GM12878 (cell line): ENCODE results near the gene ENDOV. TPM values are rescaled to one million over a fixed set of nuclear protein-coding genes. Genes with fewer than 3 reads are reported as not detected.

Experiments used
- ATAC-seq: fragments of 200-7000 bp; cut with Tn5 transposase; 3 replicates; pipeline ENCODE4 v1.9.1; 2020; ENCODE audit warnings: mild to moderate bottlenecking, moderate library complexity
- BruUV-seq: library from RNA; stranded (reverse); fragments of 400-500 nt; replicated peaks from 2 replicates; lab custom pipeline; 2021; lab: Mats Ljungman, UMichigan
- CTCF ChIA-PET: fragments of 300-600 bp; sonication (Branson Sonifier 250); formaldehyde crosslinking; extraction: SDS; loops from one replicate; lab custom pipeline; 2021; ENCODE audit warnings: inconsistent platforms; lab: Yijun Ruan, JAX
- POLR2A ChIA-PET: fragments of 350-600 bp; formaldehyde crosslinking; extraction: SDS; loops from one replicate; lab custom pipeline; 2021; ENCODE audit warnings: inconsistent platforms; lab: Charles Lee
- RAD21 ChIA-PET: fragments of 300-600 bp; sonication (Branson Sonifier 250); formaldehyde crosslinking; loops from one replicate; lab custom pipeline; 2023; ENCODE audit warnings: antibody characterized with exemption; ENCODE audit not compliant: unreplicated experiment; lab: Charles Lee
- SMC1A ChIA-PET: fragments of 300-600 bp; sonication (Branson Sonifier 250); formaldehyde crosslinking; loops from one replicate; lab custom pipeline; 2023; ENCODE audit not compliant: unreplicated experiment, uncharacterized antibody; lab: Charles Lee
- DNase-seq: peaks from one replicate; pipeline ENCODE4 v3.0.0-alpha.2; 2011; ENCODE audit warnings: low read depth, low spot score
- FAIRE-seq: peaks from 3 replicates; lab custom pipeline; 2011; peaks lifted over from hg19 to GRCh38; lab: Jason Lieb, UNC
- H2AFZ ChIP-seq: 2 replicates; pipeline ENCODE4 v1.6.0; 2011; ENCODE audit warnings: low read depth, low read length, control low read depth; ENCODE audit not compliant: control insufficient read depth
- H3K27ac ChIP-seq: 2 replicates; pipeline ENCODE4 v1.5.1; 2011; ENCODE audit warnings: control low read depth; ENCODE audit not compliant: control insufficient read depth, insufficient read depth
- H3K27me3 ChIP-seq, 2 experiments: replicated peaks in 1 of 2; 2 replicates each; pipeline versions ENCODE4 v1.6.0 to v1.6.1; 2011; ENCODE audit warnings: low read length in 1 of 2; ENCODE audit not compliant: control insufficient read depth in 2 of 2, insufficient read depth in 2 of 2
- H3K36me3 ChIP-seq, 2 experiments: 2 replicates each; pipeline ENCODE4 v1.5.1; 2011; ENCODE audit warnings: low read length in 1 of 2; ENCODE audit not compliant: control insufficient read depth in 2 of 2, insufficient read depth in 2 of 2
- H3K4me1 ChIP-seq: 2 replicates; pipeline ENCODE4 v1.6.1; 2011; ENCODE audit warnings: mild to moderate bottlenecking, low read length, moderate library complexity, mixed read lengths; ENCODE audit not compliant: control insufficient read depth, insufficient read depth
- H3K4me2 ChIP-seq: 2 replicates; pipeline ENCODE4 v1.6.0; 2011; ENCODE audit warnings: control low read depth; ENCODE audit not compliant: control insufficient read depth, insufficient read depth
- H3K4me3 ChIP-seq: fragments of 200-600 bp; sonication (generic); 2 replicates; pipeline ENCODE4 v1.5.1; 2016
- H3K79me2 ChIP-seq: 2 replicates; pipeline ENCODE4 v1.6.0; 2011; ENCODE audit warnings: low read length; ENCODE audit not compliant: control insufficient read depth, insufficient read depth
- H3K9ac ChIP-seq: 2 replicates; pipeline ENCODE4 v1.8.0; 2011; ENCODE audit warnings: low read length, control low read depth, mixed read lengths; ENCODE audit not compliant: control insufficient read depth, insufficient read depth
- H3K9me3 ChIP-seq: replicated peaks from 3 replicates; pipeline ENCODE4 v1.5.1; 2011; ENCODE audit warnings: mild to moderate bottlenecking, low read length; ENCODE audit not compliant: control insufficient read depth, insufficient read depth
- H4K20me1 ChIP-seq: 2 replicates; pipeline ENCODE4 v1.6.0; 2011; ENCODE audit not compliant: control insufficient read depth, insufficient read depth
- ATF3 ChIP-seq: IDR thresholded peaks from 2 replicates; pipeline ENCODE4 v1.6.1; 2011; ENCODE audit warnings: low read depth, mild to moderate bottlenecking, low read length, moderate library complexity, borderline replicate concordance; ENCODE audit errors: extremely low read depth
- DPF2 ChIP-seq: fragments of 450-650 bp; IDR thresholded peaks from 2 replicates; pipeline ENCODE4 v1.6.1; 2017; ENCODE audit warnings: mild to moderate bottlenecking
- ELK1 ChIP-seq: IDR thresholded peaks from 2 replicates; pipeline ENCODE4 v1.6.1; 2012; ENCODE audit warnings: low read depth, low read length, improper control_type of control experiment
- FOS ChIP-seq: IDR thresholded peaks from 3 replicates; pipeline ENCODE4 v1.6.1; 2011; ENCODE audit warnings: borderline replicate concordance; ENCODE audit not compliant: insufficient read length; ENCODE audit errors: extremely low read depth
- JUND ChIP-seq: IDR thresholded peaks from 2 replicates; pipeline ENCODE4 v1.6.1; 2012; ENCODE audit warnings: low read depth, mild to moderate bottlenecking, low read length, improper control_type of control experiment, moderate library complexity
- MXI1 ChIP-seq: fragments of 150-350 bp; IDR thresholded peaks from 2 replicates; pipeline ENCODE4 v1.6.1; 2011; ENCODE audit warnings: low read depth, mild to moderate bottlenecking, inconsistent platforms, low read length, improper control_type of control experiment
- RCOR1 ChIP-seq: conservative IDR thresholded peaks from 2 replicates; pipeline ENCODE4 v1.6.1; 2012; ENCODE audit warnings: low read depth, low read length, improper control_type of control experiment
- WGBS: methylation state at CpG from one replicate; pipeline ENCODE4 v1.1.6; 2016; ENCODE audit warnings: low lambda C conversion rate; ENCODE audit not compliant: insufficient replicate concordance, insufficient coverage; ENCODE audit errors: missing lambda C conversion rate; 5-methylcytosine and 5-hydroxymethylcytosine counted together
- in situ Hi-C: fragments of 300-500 bp; cut with MboI; formaldehyde crosslinking; loops from 9 replicates; pipeline ENCODE4 v1.14.3; 2018; ENCODE audit warnings: mixed read lengths
- intact Hi-C: fragments of 100-400 bp; cut with micrococcal nuclease; formaldehyde crosslinking; loops from one replicate; pipeline ENCODE4 v1.14.2; 2022; ENCODE audit not compliant: unreplicated experiment
- polyA plus RNA-seq, 11 experiments: library from polyadenylated mRNA; depleted of rRNA in 4 of 11; unstranded in 6 of 11; stranded (reverse) in 5 of 11; fragments of >200 nt; fragmentation: Nextera tagmentation in 4 of 11; fragmentation: Illumina TruSeq in 1 of 11; extraction: Ambion mirVana in 4 of 11; extraction: Trizol in 1 of 11; gene quantifications; 1 replicate in 1 of 11; 2 replicates in 10 of 11; pipeline versions ENCODE4 v1.2.1 to v1.2.3, GENCODE V29; 2011 to 2016; ENCODE audit warnings: inconsistent platforms in 2 of 11, missing spikeins in 2 of 11, low read depth in 1 of 11
- total RNA-seq, 4 experiments: library from RNA; depleted of rRNA in 3 of 4; stranded (reverse); fragments of >200 nt in 3 of 4; fragmentation: Illumina TruSeq in 1 of 4; extraction: Trizol in 1 of 4; gene quantifications; 2 replicates each; pipeline versions ENCODE4 v1.2.1 to v1.2.3, GENCODE V29; 2013 to 2021
- TF ChIP-seq, protein P1 (sequence below): IDR thresholded peaks from 2 replicates; pipeline ENCODE4 v1.6.1; 2011; ENCODE audit warnings: borderline replicate concordance, low read depth, mild to moderate bottlenecking, moderate library complexity, low read length; ENCODE audit not compliant: insufficient read depth, poor library complexity, severe bottlenecking
- TF ChIP-seq, protein P2 (sequence below): IDR thresholded peaks from 2 replicates; pipeline ENCODE4 v1.6.1; 2012; ENCODE audit warnings: improper control_type of control experiment, low read depth, low read length; ENCODE audit not compliant: insufficient replicate concordance
- TF ChIP-seq, protein P3 (sequence below): fragments of 450-650 bp; formaldehyde crosslinking; IDR thresholded peaks from 2 replicates; pipeline ENCODE4 v1.5.0; 2022; ENCODE audit warnings: mild to moderate bottlenecking, missing genetic modification characterization

The ENDOV gene
- total and polyA plus RNA-seq, 10 of the 15 experiments (the other 5 are each of a cell fraction or from before 2014, with no cell fraction given): 0.63 to 11.9 (median 8.1) TPM

DNA sequence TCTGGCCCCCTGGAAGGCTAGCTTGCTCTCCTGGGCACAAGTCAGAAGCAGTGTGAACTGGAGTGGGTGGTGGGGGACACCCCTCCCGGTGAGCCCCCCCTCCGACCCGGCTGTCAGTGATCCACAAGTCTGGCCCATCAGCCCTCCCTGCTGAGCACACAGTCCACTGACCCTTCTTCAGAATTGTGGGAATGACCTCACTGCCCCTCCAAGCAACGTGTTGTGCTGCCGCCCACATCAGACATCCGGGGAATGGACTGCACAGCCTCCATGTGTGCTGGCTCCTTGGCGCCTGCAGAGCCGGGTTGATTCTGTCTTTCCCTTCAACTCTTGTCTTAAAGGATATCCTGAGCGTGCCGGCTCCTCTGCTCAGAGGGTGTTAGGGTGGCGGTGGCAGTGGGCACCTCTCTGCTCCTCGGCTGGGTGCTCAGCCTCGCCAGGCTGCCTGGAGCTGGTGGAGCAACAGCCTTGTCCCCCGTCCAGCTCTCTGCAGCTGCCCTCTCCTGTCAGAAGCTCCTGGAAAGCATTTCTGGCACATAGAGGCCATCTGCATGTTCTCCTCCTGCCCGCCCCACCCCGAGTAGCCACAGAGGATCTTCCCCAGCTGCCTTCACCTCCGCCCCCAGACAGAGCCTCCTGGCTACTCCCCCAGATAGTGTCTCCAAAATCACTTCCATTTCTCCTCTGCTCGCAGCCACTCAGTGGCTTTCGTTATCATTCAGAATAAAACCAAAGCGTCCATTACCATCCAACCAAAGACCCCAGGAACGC is 41.7 kb downstream of the ENDOV start:
- Histone ChIP-seq H3K4me3 (no peak overlapping the region), H3K36me3 (no peaks in the 10 kb centered on the region), H2AFZ (no peak overlapping the region), H3K79me2 (peaks cover 7% of the 10 kb centered on the region), H3K9ac (no peak overlapping the region), H3K4me2 (no peak overlapping the region), H4K20me1 (no peaks in the 10 kb centered on the region), H3K27me3 (peaks cover 0 to 3% of the 10 kb centered on the region in 2 experiments; a peak in 1 of 4 replicates), H3K9me3 (no peaks in the 10 kb centered on the region), H3K27ac (no peak overlapping the region), H3K4me1 (peaks cover 8% of the 10 kb centered on the region)
- ChIA-PET RAD21 (no interaction called here), POLR2A (no interaction called here), CTCF (no interaction called here), SMC1A (no interaction called here)
- in situ Hi-C loops (no loop called here), intact Hi-C loops (loop anchor here (10.0 kb wide), 1 partner anchor 118 kb away; no protein-coding TSS in a partner anchor)
- no peak for ATAC-seq
- BruUV-seq: no TSS peak
- WGBS: 64% methylated on average over 21 of the region's 21 CpGs
- no peak for FAIRE-seq
- DNase-seq: no peak
- TF ChIP-seq, protein P1, sequence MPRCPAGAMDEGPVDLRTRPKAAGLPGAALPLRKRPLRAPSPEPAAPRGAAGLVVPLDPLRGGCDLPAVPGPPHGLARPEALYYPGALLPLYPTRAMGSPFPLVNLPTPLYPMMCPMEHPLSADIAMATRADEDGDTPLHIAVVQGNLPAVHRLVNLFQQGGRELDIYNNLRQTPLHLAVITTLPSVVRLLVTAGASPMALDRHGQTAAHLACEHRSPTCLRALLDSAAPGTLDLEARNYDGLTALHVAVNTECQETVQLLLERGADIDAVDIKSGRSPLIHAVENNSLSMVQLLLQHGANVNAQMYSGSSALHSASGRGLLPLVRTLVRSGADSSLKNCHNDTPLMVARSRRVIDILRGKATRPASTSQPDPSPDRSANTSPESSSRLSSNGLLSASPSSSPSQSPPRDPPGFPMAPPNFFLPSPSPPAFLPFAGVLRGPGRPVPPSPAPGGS: no peak
- TF ChIP-seq, protein P2, sequence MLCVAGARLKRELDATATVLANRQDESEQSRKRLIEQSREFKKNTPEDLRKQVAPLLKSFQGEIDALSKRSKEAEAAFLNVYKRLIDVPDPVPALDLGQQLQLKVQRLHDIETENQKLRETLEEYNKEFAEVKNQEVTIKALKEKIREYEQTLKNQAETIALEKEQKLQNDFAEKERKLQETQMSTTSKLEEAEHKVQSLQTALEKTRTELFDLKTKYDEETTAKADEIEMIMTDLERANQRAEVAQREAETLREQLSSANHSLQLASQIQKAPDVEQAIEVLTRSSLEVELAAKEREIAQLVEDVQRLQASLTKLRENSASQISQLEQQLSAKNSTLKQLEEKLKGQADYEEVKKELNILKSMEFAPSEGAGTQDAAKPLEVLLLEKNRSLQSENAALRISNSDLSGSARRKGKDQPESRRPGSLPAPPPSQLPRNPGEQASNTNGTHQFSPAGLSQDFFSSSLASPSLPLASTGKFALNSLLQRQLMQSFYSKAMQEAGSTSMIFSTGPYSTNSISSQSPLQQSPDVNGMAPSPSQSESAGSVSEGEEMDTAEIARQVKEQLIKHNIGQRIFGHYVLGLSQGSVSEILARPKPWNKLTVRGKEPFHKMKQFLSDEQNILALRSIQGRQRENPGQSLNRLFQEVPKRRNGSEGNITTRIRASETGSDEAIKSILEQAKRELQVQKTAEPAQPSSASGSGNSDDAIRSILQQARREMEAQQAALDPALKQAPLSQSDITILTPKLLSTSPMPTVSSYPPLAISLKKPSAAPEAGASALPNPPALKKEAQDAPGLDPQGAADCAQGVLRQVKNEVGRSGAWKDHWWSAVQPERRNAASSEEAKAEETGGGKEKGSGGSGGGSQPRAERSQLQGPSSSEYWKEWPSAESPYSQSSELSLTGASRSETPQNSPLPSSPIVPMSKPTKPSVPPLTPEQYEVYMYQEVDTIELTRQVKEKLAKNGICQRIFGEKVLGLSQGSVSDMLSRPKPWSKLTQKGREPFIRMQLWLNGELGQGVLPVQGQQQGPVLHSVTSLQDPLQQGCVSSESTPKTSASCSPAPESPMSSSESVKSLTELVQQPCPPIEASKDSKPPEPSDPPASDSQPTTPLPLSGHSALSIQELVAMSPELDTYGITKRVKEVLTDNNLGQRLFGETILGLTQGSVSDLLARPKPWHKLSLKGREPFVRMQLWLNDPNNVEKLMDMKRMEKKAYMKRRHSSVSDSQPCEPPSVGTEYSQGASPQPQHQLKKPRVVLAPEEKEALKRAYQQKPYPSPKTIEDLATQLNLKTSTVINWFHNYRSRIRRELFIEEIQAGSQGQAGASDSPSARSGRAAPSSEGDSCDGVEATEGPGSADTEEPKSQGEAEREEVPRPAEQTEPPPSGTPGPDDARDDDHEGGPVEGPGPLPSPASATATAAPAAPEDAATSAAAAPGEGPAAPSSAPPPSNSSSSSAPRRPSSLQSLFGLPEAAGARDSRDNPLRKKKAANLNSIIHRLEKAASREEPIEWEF: no peak
- TF ChIP-seq, protein P3, sequence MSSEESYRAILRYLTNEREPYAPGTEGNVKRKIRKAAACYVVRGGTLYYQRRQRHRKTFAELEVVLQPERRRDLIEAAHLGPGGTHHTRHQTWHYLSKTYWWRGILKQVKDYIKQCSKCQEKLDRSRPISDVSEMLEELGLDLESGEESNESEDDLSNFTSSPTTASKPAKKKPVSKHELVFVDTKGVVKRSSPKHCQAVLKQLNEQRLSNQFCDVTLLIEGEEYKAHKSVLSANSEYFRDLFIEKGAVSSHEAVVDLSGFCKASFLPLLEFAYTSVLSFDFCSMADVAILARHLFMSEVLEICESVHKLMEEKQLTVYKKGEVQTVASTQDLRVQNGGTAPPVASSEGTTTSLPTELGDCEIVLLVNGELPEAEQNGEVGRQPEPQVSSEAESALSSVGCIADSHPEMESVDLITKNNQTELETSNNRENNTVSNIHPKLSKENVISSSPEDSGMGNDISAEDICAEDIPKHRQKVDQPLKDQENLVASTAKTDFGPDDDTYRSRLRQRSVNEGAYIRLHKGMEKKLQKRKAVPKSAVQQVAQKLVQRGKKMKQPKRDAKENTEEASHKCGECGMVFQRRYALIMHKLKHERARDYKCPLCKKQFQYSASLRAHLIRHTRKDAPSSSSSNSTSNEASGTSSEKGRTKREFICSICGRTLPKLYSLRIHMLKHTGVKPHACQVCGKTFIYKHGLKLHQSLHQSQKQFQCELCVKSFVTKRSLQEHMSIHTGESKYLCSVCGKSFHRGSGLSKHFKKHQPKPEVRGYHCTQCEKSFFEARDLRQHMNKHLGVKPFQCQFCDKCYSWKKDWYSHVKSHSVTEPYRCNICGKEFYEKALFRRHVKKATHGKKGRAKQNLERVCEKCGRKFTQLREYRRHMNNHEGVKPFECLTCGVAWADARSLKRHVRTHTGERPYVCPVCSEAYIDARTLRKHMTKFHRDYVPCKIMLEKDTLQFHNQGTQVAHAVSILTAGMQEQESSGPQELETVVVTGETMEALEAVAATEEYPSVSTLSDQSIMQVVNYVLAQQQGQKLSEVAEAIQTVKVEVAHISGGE: no peak
- TF ChIP-seq FOS (no peak), ATF3 (no peak), DPF2 (no peak), RCOR1 (no peak), ELK1 (no peak), JUND (no peak), MXI1 (no peak)
